GM12872 (cell line): ENCODE measurements around the gene ELF1.

Experiments
- TF ChIP-seq, protein P1 (sequence below): IDR thresholded peaks from 3 replicates; pipeline ENCODE4 v1.5.1; 2011; ENCODE audit warnings: low read depth, mild to moderate bottlenecking, low read length, moderate library complexity; ENCODE audit not compliant: insufficient read depth

ELF1 gene

DNA sequence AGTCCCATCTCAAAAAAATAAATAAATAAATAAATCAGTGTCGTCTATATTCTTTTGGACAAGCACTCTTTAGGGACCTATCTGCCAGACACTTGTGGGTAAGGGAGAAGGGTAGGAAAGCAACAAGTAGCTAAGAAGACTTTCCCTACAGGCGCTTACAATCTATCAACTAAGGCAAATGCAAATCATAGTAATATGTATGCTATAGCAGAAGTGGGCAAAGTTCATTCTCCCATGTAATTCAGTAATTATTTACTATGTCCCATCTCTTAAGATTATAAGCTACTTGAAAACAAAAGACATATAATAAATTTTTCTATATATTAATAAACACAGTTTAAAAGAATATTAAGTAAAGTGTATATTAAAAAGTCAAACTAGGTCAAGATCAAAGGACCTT lies 16.5 kb downstream of the ELF1 start:
- TF ChIP-seq, protein P1, sequence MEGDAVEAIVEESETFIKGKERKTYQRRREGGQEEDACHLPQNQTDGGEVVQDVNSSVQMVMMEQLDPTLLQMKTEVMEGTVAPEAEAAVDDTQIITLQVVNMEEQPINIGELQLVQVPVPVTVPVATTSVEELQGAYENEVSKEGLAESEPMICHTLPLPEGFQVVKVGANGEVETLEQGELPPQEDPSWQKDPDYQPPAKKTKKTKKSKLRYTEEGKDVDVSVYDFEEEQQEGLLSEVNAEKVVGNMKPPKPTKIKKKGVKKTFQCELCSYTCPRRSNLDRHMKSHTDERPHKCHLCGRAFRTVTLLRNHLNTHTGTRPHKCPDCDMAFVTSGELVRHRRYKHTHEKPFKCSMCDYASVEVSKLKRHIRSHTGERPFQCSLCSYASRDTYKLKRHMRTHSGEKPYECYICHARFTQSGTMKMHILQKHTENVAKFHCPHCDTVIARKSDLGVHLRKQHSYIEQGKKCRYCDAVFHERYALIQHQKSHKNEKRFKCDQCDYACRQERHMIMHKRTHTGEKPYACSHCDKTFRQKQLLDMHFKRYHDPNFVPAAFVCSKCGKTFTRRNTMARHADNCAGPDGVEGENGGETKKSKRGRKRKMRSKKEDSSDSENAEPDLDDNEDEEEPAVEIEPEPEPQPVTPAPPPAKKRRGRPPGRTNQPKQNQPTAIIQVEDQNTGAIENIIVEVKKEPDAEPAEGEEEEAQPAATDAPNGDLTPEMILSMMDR, result no peak

DNA sequence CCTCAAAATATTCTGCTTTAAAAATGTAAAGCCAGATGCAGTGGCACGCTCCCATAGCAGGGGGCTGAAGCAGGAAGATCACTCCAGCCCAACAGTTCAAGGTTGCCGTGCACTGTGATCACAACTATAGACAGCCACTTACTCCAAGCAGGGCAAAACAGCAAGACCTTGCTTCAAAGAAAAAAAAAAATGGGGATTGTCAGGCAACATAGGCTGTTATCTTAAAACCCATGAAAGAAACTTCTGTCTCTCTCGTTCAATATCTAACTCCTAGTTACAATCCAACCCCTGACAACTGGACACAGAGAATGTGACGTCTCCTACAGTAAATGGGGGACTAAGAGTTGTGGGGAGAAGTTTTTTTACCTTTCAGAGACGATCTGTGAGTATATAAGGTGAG lies 17.4 kb downstream of the ELF1 start:
- TF ChIP-seq, protein P1, result no peak

DNA sequence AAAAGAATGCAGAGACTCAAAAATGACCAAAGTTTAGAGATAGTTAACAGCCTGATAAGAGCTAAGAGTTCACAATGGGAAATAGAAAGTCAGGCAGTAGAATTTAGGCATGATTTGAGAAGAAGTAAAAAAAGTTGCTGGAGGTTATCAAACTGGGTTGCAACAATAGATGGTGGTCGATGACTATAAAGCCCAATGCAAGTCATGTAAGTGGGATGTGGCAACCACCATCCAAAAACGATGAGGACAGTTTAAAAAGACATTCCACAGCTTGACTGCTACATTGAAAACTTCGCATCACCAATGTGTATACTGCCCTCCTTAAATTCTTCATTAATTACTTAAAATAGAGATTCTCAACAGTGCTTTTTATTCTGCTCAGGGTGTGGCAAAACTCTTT lies 19.7 kb downstream of the ELF1 start:
- TF ChIP-seq, protein P1, result no peak

DNA sequence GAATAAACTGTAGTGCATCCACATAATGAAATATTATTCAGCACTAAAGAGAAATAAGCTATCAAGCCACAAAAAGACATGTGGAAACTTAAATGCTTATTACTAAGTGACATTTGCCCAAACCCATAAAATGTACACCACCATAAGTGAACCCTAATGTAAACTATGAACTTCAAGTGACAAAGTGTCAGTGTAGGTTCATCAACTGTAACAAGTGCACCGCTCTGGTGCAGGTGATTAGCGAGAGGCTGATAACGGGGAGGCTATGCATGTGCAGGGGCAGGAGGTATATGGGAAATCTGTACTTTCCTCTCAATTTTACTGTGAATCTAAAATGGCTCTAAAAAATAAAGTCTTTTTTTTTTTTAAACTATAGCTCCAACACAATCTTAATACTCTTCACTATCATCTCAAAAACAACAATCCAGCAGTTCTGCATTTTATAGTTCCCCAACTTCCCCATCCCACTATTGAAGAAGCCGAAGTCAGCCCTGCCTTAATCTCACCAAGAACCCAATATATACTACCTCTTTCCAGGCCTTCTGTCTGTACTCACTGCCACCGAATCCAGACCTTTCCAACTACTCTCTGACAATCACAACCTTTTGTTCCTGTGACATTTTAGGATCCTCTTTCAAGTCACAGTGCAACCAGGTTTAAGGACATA lies 22.6 kb downstream of the ELF1 start:
- TF ChIP-seq, protein P1, result no peak

DNA sequence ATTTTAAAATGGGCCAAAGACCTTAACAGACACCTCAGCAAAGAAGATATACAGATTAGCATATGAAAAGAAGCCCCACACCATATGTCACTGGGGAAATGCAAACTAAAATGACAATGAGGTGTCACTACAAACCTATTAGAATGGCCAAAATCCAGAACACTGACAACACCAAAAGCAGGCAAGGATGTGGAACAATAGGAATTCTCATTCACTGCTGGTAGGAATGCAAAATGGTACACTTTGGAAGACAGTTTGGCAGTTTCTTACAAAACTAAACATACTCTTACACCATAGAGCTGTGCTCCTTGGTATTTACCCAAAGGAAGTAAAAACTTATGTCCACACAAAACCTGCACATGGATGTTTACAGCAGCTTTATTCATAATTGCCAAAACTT lies 23.1 kb downstream of the ELF1 start:
- TF ChIP-seq, protein P1, result no peak

DNA sequence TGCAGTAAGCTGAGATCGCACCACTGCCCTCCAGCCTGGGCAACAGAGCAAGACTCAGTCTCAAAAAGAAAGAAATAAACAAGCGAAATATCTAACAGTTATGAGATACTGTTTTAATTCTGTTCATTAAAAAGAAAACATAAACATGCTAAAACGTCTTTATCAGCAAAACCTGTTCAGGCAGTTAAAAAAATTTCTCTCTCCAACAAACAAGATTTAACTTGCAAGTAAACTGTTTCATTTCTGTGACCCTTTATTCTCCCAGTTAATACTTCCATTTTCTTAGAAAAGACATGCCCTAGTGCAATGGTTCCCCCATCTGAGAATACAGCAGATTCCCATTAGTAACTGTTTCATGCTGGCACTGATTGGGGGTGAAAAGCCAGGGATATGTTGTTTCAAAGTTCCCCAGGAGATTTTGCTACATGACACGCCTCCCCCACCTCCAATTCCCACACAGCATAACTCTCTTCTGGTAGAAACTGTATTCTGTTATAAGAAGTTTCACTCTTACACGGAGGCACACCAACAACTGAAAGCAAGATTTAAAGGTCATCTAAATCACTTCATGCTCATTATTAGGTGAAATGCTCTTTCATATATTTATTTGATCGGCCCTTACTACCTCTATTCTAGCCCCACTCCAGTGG lies 24.4 kb downstream of the ELF1 start:
- TF ChIP-seq, protein P1, result no peak

DNA sequence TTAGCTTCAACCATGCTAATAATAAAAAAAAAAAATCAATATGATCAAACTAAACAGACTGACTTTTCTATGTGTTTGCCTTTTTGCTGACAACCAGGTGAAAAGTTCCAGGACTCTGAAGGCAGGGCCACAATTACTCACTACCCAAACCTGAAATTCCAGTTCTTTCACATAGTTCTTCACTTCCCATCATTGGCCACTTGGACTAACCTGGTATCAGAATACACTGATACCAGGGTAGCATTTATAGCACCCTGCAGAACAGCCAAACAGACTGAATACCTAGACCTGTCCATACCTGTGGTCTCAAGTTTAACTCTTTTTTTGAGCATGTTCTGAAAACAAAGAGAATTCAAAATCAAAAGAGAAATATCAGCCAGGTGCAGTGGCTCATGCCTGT lies 25.1 kb downstream of the ELF1 start:
- TF ChIP-seq, protein P1, result no peak
